Measurements from ENCODE around the gene LPCAT3.
A peak's percentile ranks its signal among the peaks of the same experiment; 100 is the strongest.

The LPCAT3 gene

DNA sequence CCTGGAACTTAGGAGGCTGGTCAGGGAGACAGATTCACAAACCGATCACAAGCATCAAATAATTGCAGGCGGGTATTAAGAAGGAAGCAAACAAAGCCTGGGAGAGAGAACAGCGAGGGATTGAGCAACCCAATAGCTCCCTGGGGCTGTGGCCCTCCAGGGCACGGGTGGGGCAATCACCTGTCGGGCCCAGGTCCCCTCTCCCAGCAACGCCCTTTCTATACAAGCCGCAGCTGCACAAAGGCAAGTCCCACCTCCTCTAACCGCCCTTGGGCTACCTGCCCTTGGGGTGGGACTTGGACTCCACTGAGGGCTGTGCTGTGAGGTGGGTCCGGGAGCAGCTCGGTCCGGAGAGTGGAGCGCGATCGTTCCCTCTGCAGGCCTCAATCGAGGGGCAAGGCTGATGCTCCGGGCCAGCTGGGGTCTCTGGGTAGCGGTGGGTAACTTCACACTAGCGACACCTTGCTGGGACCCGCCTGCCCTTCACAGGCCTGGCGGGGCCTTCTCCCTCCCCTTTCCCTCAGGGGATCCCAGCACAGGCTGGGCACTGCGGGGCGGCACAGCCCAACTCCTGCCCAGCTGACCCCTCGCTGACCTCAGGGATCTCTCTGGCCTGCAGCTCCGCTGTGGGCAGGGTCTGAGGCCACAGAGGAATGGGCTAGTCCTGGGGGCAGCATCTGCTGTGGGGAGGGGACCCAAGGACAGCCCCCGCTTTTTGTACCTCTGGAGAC is 55.8 kb downstream of the LPCAT3 start:
- no peak for DNase-seq

DNA sequence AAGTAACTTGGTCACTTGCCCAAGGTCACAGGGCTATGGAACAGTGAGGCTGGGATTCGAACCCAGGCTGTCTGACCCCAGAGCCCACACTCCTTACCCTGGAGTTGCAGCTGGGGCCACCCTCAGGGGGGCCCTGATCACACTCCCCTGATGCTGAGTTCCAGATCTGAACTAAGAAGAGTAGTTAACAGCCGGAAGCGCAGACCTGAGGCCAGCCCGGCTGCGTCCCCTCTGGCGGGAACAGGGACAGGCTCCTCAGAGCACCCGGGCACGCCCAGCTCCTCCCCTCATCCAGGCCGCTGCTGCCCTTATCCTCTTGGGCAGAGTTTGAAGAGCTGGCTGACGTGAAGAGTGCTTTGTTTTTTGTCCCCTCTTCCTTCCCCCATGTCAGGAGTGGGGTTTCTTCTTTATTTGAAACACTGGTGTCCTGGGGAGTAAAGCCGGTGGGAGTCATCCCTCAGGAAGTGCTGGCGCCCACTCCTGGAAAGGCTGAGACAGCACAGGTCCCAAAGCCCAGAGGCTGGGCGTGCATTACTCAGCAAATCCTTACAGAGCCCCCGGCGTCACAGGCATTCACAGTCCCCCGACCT is 56.5 kb downstream of the LPCAT3 start:
- no peak for DNase-seq

DNA sequence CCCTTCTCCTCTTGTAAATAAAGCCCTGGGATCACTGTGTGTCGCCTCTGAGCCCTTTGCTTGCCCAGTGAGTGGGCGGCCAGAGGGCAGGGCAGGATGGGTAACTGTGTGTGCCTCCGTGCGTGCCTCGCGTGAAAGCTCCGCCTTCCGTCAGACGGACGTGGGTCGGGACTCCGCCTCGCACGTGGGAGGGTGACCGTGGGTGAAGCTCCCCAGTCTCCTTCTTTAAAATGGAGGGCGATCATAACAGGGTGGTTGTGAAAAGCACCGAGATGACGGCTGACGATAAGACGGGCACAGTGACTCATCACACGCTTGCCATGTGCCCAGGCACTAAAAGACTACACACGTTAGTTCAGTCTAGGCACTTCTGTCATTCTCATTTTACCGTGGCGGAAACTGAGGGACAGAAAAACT is 57.0 kb downstream of the LPCAT3 start:
- DNase-seq = peak; percentile 96

DNA sequence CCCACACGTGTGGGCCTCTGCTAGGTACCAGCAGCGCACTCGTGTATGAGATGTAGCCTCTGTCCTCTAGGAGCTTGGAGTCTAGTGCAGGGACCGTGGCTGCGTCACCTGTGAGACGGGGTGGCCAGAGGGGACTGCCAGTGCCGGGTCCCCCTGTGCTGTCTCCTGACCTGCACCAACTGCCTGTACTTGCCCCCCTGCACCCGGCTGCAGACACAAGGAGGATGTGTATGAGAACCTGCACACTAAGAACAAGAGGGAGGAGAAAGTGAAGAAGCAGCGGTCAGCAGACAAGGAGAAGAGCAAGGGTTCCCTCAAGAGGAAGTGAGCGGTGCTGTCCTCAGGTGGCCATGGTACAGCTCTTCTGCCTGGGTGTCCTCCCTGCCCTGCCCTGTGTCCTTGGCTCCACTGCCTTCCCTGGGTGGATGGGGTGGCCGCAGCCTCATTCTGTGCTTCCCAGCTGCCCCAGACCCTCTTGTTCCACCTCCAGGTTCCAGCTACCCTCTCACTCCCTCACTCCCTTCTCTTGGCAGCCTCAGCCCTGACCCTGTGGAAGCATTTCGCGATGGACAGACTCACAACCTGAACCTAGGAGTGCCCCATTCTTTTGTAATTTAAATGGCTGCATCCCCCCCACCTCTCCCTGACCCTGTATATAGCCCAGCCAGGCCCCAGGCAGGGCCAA is 57.5 kb downstream of the LPCAT3 start:
- DNase-seq = no peak

DNA sequence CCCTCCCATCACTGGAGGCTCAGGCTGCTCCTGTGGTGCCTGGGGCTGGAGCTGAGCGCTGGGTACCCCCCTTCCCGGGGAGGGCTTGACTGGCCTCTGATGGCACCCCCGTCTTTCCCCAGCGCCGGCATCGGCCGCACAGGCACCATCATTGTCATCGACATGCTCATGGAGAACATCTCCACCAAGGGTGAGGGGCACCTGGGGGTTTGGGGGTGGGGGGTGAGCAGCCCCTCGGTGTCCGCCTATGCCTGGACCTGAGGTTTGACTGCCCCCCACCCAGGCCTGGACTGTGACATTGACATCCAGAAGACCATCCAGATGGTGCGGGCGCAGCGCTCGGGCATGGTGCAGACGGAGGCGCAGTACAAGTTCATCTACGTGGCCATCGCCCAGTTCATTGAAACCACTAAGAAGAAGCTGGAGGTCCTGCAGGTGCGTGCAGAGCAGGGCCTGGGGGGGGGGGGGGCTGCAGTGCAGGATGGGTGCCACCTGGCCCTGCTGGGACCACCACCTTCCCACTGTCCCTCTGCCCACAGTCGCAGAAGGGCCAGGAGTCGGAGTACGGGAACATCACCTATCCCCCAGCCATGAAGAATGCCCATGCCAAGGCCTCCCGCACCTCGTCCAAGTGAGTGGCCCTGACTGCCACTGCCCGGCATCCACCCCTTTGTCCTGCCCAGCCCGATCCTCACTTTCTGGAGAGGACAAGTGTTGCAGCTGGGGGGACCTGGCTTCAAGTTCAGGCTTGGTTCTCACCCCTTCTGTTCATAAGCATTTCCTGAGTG is 58.3 kb downstream of the LPCAT3 start:
- no peak for DNase-seq

DNA sequence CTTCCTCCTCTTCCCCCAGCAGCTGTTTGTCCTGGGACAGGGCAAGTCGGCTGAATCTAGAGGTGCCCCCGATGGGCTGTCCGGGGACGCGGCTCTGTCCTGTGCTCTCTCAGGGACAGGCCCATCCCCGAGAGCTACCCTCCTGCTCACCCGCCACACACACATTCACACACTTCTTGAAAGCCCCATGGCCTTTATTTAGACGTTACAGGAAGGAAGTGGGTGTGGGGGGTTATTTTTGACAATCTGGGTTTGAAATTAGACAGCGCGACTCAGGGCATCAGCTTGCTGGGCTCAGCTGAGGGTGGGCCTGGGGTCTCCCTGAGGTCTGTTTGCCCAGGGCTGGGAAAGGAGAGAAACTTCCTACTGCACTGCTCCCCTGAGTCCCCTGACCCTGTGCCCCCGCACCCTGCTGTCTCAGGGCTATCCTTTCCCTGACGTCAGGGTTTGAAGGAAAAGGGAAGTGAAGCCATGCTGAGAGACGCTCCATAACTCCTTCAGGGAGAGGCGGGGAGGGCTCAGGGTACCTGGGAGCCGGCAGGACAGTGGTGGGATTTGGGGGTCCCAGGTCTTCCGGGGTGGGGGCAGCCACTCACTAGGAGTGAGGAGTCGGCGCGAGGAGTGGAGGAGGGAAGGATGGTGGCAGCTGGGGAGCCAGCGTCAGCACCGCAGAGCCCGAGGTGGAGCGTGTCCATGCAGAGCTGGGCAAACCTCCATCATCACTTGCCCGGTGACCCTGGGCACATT is 59.0 kb downstream of the LPCAT3 start:
- DNase-seq = peak; percentile 65

DNA sequence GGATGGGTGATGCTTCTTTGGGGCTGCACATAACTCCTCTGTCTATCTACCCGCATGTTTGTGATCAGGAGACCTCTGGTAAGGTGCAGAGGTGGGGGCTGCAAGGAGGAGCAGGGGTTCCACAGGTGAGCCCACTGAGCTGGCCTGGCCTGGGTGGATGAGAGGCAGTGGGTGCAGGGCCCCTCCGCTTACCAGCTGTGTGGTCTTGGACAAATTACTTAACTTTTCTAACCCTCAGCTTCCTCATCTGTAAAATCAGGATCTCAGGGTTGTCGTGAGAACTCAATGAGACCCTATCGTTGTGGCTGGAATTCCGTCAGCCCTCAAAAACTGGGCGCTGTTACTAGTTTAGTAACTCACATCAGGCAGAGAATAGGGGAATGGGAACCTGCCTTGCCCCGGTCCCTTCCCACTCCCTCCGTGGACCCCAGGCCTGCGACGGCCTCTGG is 59.6 kb downstream of the LPCAT3 start:
- no peak for DNase-seq

DNA sequence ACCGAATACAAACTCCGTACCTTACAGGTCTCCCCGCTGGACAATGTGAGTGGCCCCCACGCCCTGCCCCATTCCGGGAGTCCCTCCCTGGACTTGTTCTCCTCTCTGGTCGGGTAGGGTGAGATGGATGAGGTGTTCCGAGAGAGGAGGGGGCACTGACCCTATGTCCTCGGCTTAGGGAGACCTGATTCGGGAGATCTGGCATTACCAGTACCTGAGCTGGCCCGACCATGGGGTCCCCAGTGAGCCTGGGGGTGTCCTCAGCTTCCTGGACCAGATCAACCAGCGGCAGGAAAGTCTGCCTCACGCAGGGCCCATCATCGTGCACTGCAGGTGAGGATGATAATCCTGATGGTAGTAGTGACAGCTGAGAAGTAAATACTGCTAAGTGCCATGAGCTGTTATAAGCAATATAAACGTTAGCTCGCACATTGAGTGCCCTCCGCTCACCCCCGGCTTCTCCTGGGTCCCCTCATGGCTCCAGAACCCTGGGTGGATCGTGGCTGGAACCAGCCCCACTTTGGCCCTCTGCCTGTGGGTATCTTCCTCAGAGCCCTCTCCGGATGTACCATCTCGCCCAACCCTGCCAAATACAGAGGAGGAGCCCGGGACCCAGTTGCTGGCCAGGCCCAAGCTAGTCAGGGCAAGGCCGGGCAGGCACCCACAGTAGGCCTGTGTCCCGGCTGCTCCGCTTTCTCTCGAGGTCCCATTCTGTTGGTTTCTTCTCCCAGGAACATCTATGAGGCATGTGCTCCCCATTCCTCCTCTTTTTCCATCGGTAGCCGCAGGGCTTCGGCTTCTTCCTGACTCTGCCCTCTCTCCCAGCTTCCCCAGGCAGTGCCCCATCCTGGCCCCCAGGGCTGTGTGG is 60.3 kb downstream of the LPCAT3 start:
- no peak for DNase-seq

DNA sequence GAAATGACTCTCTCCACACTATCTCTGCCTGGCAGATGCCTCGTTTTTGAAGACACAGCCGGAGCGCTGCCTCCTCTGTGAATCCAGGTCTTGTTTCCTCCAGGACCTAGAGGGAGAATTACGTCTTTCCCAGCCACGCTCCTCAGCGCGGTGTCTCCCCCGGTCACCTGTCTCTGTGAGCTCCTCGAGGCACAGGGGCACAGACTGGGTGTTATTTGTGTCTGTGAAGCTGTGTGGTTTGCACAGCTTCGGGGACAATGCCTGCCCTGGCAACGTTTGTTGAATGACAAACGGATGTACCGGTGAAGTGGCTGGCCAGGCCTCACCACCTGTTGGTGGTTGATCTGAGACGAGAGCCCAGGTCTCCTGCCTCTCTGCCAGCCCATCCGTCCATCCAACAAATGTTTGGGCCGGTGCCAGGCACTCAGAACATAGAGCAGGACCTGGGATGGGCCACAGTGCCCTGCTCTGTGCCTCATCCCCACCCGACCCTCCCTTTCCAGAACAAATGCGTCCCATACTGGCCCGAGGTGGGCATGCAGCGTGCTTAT is 61.0 kb downstream of the LPCAT3 start:
- DNase-seq = no peak

DNA sequence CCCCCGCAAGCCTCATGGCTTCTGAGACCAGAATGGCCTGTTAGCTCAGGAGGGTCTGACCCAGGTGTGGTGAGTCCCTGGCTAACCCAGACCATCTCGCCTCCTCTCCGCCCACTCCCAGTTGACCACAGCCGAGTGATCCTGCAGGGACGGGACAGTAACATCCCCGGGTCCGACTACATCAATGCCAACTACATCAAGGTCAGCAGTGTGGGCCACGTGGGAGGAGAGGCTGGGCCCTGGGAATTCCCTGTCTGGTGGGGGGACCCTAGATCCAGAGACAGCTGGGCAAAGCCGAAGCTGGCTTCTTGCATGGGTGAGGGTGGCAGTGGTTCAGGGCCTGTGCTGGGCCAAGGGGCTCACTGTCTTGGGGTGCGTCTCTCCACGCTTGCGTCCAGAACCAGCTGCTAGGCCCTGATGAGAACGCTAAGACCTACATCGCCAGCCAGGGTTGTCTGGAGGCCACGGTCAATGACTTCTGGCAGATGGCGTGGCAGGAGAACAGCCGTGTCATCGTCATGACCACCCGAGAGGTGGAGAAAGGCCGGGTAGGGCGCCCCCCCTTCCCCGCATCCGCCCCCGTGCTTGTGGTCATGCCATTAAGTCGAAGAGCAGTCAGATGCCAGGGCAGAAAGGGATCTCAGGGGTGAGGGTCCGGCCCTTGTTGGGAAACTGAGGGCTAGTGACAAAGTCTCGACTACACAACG is 62.1 kb downstream of the LPCAT3 start:
- DNase-seq = no peak

DNA sequence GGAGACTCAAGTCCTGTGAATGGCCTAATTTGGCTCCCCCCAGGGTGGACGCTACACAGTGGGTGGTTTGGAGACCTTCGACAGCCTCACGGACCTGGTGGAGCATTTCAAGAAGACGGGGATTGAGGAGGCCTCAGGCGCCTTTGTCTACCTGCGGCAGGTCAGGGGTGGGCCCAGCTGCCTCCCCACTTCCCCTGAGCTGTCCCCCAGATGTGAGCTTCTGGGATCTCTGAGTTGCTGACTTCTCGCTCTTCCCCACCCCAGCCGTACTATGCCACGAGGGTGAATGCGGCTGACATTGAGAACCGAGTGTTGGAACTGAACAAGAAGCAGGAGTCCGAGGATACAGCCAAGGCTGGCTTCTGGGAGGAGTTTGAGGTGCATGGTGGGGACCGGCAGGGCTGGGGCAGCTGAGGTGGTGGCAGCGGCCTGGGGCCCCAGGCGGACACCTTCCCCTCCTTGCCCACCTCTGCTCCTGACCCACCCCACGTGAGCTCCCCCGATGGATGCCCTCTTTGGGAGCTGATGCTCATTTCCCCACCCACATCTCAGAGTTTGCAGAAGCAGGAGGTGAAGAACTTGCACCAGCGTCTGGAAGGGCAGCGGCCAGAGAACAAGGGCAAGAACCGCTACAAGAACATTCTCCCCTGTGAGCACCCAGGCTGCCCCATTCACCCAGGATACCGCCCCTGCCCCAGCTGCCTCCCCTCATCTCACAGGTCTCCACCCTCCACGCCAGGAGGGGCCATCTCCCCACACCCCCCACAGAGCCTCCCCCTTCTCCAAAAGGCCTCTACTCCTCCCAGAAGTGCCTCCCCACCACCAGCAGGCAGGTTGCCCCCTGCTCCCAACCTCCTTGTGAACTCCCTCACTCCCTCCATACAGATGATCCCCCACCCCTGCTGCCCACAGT is 62.9 kb downstream of the LPCAT3 start:
- DNase-seq = no peak

DNA sequence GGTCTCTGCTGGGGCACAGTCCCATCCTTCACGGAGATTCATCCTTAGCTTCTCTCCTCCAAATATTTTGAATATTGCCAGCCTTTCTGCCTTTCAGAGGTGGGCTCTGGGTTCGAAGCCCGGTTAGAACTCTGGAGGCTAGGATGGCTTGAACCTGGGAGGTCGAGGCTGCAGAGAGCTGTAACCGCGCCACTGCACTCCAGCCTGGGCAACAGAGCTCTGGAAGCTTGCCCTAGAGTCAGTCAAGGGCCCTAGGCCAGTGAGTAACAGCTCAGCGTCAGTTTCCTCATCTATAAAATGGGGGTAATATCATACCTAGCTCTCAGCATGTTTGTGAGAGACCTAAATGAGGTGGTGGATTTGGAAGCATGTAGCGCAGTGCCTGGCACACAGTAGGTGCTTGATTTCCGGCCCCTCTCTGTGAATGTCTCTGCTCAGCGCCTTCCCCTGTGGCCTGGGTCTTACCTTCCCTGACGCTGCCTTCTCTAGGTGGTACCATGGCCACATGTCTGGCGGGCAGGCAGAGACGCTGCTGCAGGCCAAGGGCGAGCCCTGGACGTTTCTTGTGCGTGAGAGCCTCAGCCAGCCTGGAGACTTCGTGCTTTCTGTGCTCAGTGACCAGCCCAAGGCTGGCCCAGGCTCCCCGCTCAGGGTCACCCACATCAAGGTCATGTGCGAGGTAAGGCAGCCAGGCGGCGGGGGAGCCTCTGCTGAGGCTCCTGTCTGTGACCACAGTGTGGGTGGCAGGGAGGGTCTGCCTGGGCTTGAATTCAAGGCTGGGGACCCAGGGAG is 63.8 kb downstream of the LPCAT3 start:
- DNase-seq = no peak

DNA sequence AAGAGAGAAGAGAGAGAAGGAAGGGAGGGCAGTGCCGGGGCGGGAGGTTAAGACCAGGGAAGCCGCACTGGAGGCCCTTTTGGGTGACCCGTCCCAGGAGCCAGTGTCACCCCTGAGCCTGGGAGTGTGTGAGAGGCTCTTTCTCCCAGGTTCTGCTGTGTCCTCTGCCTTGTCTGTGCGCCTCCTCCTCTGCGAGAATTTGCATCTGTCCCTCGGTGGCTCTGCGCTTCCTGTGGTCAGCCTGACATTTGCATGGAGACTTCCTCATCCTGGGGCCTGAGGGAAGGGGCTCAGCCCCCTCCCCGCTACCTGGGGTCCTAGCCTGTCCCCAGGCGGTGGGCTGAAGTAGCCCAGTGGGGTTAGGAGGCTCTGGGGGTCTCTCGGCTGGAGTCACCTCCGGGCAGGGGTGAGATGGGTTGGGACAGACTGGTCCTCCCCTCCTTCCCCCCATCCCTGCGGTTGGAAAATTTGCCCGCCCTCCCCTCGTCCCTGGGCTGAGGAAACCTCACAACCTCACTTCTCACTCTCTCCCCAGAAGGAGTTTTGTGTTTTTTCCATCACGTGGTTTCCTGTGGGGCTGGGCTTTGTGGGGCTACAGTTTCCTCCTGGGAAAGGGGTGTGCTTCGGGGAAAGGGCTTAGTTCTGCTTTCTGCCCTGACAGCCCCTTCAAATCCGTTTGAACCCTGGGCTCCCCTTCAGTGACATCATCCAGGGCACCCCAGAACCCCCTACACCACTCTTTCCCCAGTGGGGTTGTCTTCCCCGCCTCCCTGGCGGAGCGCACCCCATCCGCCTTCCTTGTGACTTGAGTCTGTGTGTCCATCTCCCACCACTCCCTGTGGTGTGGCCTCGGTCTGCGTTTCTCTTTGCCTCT is 64.6 kb downstream of the LPCAT3 start:
- peak; percentile 84 for DNase-seq

DNA sequence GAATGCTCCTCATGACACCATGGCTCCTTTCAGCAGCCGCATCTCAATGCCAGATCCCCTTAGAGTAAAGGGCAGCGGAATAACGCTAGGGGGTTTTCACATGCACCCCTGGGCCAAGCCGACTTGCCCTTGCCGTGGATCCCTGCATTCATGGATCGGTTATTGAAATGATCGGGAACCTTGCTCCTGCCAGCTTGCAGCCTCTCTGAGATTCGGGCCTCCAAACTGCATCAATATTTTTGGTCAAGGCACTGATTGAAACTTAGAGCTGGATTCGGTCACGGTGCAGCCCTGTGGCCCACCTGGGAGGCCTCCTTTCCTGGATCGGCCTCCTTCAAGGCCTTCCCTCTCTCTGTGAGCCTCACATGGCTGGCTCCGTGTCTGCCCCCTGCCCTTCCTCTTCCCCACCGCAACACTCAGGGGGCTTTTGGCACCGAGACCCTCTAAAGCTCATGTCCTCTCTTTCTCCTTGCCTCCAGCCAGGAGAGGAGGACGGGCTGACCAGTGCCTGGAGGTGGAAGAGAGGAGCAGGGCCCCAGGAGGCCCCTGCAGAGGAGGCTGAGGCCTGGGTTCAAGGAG is 65.3 kb downstream of the LPCAT3 start:
- no peak for DNase-seq

DNA sequence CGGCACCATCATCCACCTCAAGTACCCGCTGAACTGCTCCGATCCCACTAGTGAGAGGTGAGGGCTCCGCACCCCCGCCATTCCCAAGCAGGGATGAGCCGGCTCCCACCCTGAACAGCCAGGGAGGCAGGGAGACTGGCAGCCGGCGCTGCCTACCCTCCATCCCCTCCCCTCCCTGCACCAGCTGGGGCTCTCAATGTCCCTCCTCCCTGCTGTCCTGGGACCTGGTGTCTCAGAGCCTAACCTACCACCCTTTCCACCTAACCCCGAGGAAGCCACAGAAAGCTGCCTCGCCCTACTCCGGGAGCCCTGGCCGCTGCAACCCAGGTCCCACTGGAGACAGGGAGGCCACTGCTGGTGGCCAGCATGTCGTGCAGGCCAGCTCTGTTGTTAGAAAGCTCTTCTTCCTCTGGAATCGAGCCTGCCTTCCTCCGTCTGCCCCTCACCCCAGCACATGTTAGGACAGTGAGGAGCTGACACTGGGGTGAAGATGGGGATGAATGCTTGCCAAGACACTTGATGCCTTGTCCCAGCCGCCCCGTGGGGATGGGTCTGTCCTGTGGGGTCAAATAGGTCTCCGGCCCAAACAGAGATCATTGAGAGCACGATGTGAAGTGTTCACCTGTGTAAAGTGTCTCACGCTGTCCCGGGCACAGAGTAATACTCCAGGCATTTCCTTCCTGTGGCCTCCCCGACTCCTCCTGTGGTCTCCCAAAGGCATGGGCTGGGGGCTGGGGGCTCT is 66.0 kb downstream of the LPCAT3 start:
- DNase-seq = no peak

DNA sequence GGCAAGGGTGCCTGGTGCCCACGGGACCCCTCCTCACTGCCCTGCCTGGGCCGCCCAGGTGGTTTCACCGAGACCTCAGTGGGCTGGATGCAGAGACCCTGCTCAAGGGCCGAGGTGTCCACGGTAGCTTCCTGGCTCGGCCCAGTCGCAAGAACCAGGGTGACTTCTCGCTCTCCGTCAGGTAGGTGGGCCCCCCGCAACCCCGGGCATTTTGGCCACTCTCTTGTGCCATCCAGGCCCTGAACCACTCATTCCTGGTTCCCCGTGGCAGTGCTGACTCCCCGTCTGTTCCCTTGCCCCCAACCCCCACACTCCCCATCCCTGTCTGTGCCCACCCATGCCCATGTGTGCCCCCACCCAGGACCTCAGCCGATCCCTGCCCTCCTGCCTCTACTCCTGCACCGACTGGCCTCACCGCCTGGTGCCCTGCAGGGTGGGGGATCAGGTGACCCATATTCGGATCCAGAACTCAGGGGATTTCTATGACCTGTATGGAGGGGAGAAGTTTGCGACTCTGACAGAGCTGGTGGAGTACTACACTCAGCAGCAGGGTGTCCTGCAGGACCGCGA is 66.6 kb downstream of the LPCAT3 start:
- no peak for DNase-seq
